HepG2 (cell line): ENCODE results near the gene MMP3. TPM values are rescaled to one million over a fixed set of nuclear protein-coding genes. Genes with fewer than 3 reads are reported as not detected.
A peak's percentile ranks its signal among the peaks of the same experiment; 100 is the strongest.

Source experiments
- ATAC-seq: fragments of 200-7000 bp; cut with Tn5 transposase; 3 replicates; pipeline ENCODE4 v1.9.1; 2020; ENCODE audit warnings: mild to moderate bottlenecking, moderate library complexity
- BruUV-seq: library from RNA; stranded (reverse); fragments of 400-500 nt; replicated peaks from 2 replicates; lab custom pipeline; 2021; lab: Mats Ljungman, UMichigan
- CTCF ChIA-PET: fragments of 300-600 bp; formaldehyde crosslinking; extraction: SDS; loops from one replicate; lab custom pipeline; 2021; ENCODE audit warnings: low total read pairs, inconsistent platforms, low intra/inter-chr PET ratio; lab: Yijun Ruan, JAX
- POLR2A ChIA-PET: fragments of 350-600 bp; sonication (Branson Sonifier 250); formaldehyde crosslinking; loops from one replicate; lab custom pipeline; 2020; ENCODE audit warnings: antibody characterized with exemption, inconsistent platforms; lab: Yijun Ruan, JAX
- DNase-seq: peaks from one replicate; pipeline ENCODE4 v3.0.0-alpha.2; 2015; ENCODE audit warnings: low spot score
- FAIRE-seq: peaks from 3 replicates; lab custom pipeline; 2011; peaks lifted over from hg19 to GRCh38; lab: Jason Lieb, UNC
- H2AFZ ChIP-seq: one replicate; pipeline ENCODE4 v1.6.1; 2011; ENCODE audit warnings: low read length, inconsistent platforms
- H3K27ac ChIP-seq: fragments of 300-600 bp; 3 replicates; pipeline ENCODE4 v1.8.0; 2011; ENCODE audit warnings: mixed run types, mild to moderate bottlenecking, mixed read lengths, low read length, inconsistent platforms; ENCODE audit not compliant: insufficient read depth; ENCODE audit errors: extremely low read length
- H3K27me3 ChIP-seq, 2 experiments: fragments of 200-600 bp in 1 of 2; 2 replicates in 1 of 2; 3 replicates in 1 of 2; pipeline versions ENCODE4 v1.6.0 to v1.8.0; 2011; ENCODE audit warnings: low read length in 2 of 2, mild to moderate bottlenecking in 2 of 2, moderate library complexity in 2 of 2, inconsistent platforms in 1 of 2; ENCODE audit not compliant: insufficient read depth in 2 of 2, control insufficient read depth in 1 of 2
- H3K36me3 ChIP-seq, 2 experiments: fragments of 200-600 bp in 1 of 2; replicated peaks in 1 of 2; 2 replicates in 1 of 2; 3 replicates in 1 of 2; pipeline versions ENCODE4 v1.5.1 to v1.8.0; 2011; ENCODE audit warnings: low read length in 2 of 2, inconsistent platforms in 1 of 2; ENCODE audit not compliant: insufficient read depth in 2 of 2, control insufficient read depth in 1 of 2
- H3K4me1 ChIP-seq: 2 replicates; pipeline ENCODE4 v1.5.1; 2012; ENCODE audit warnings: low read length, inconsistent platforms; ENCODE audit not compliant: insufficient read depth
- H3K4me2 ChIP-seq: 2 replicates; pipeline ENCODE4 v1.6.0; 2011; ENCODE audit warnings: low read depth, low read length, inconsistent platforms
- H3K4me3 ChIP-seq, 3 experiments: fragments of 200-600 bp in 1 of 3; sonication (generic), shearing (Covaris generic) in 1 of 3; replicated peaks in 1 of 3; 2 replicates each; pipeline ENCODE4 v1.5.1; 2011 to 2016; ENCODE audit warnings: low read length in 3 of 3, inconsistent platforms in 2 of 3, low read depth in 2 of 3, mild to moderate bottlenecking in 2 of 3, control low read depth in 1 of 3, mixed read lengths in 1 of 3; ENCODE audit not compliant: insufficient read depth in 1 of 3
- H3K79me2 ChIP-seq: one replicate; pipeline ENCODE4 v1.6.1; 2011; ENCODE audit warnings: low read length, inconsistent platforms; ENCODE audit not compliant: insufficient read depth
- H3K9ac ChIP-seq: 2 replicates; pipeline ENCODE4 v1.6.0; 2011; ENCODE audit warnings: mild to moderate bottlenecking, low read depth, low read length, inconsistent platforms; ENCODE audit not compliant: insufficient read depth
- H3K9me3 ChIP-seq: 2 replicates; pipeline ENCODE4 v1.5.1; 2012; ENCODE audit warnings: mild to moderate bottlenecking, low read length
- H4K20me1 ChIP-seq: 2 replicates; pipeline ENCODE4 v1.6.0; 2011; ENCODE audit warnings: inconsistent platforms, mild to moderate bottlenecking, low read length, moderate library complexity; ENCODE audit not compliant: insufficient read depth
- CCDC6 ChIP-seq: sonication (generic); formaldehyde crosslinking; IDR thresholded peaks from 2 replicates; pipeline ENCODE4 v1.8.1; 2022; ENCODE audit warnings: mild to moderate bottlenecking, missing genetic modification reagents, moderate library complexity
- DNMT1 ChIP-seq: sonication (generic); formaldehyde crosslinking; IDR thresholded peaks from 2 replicates; pipeline ENCODE4 v1.5.1; 2020; ENCODE audit warnings: mild to moderate bottlenecking, missing genetic modification reagents
- HMG20B ChIP-seq: conservative IDR thresholded peaks from 2 replicates; pipeline ENCODE4 v1.6.1; 2016; ENCODE audit warnings: missing genetic modification reagents, missing compliant biosample characterization
- IKZF4 ChIP-seq: sonication (generic); formaldehyde crosslinking; IDR thresholded peaks from 2 replicates; pipeline ENCODE4 v1.5.1; 2020; ENCODE audit warnings: borderline replicate concordance, mild to moderate bottlenecking, low read depth, missing genetic modification reagents; ENCODE audit errors: not compliant biosample characterization
- JDP2 ChIP-seq: sonication (generic); formaldehyde crosslinking; IDR thresholded peaks from 2 replicates; pipeline ENCODE4 v1.8.1; 2022; ENCODE audit warnings: missing genetic modification reagents, borderline replicate concordance
- MZF1 ChIP-seq: sonication (generic); formaldehyde crosslinking; IDR thresholded peaks from 2 replicates; pipeline ENCODE4 v1.8.1; 2023; ENCODE audit warnings: mild to moderate bottlenecking, missing genetic modification reagents, borderline replicate concordance
- SP140L ChIP-seq: sonication (generic); formaldehyde crosslinking; IDR thresholded peaks from 2 replicates; pipeline ENCODE4 v1.4.0; 2020; ENCODE audit warnings: missing genetic modification reagents, borderline replicate concordance
- ZMAT3 ChIP-seq: sonication (generic); formaldehyde crosslinking; conservative IDR thresholded peaks from 2 replicates; pipeline ENCODE4 v1.7.0; 2021; ENCODE audit warnings: missing genetic modification reagents
- ZNF34 ChIP-seq: sonication (generic); formaldehyde crosslinking; IDR thresholded peaks from 2 replicates; pipeline ENCODE4 v1.4.0; 2020; ENCODE audit warnings: mild to moderate bottlenecking, missing genetic modification reagents, borderline replicate concordance
- ZNF816 ChIP-seq: sonication (generic); formaldehyde crosslinking; IDR thresholded peaks from 2 replicates; pipeline ENCODE4 v1.8.0; 2022; ENCODE audit warnings: missing genetic modification reagents, mild to moderate bottlenecking, borderline replicate concordance
- WGBS: methylation state at CpG from one replicate; pipeline ENCODE4 v1.1.6; 2017; ENCODE audit warnings: low lambda C conversion rate; 5-methylcytosine and 5-hydroxymethylcytosine counted together
- in situ Hi-C: cut with HindIII; loops from 2 replicates; pipeline ENCODE4 v1.10.0; 2017; ENCODE audit warnings: low pct_unique_long_range_greater_than_20kb; ENCODE audit not compliant: extremely low pct_ligation_motif_present
- intact Hi-C: fragments of 100-400 bp; cut with micrococcal nuclease; formaldehyde crosslinking; loops from one replicate; pipeline ENCODE4 v1.10.0; 2022; ENCODE audit not compliant: unreplicated experiment
- polyA plus RNA-seq, 8 experiments: library from polyadenylated mRNA; depleted of rRNA in 3 of 8; stranded (reverse) in 7 of 8; unstranded in 1 of 8; fragments of >200 nt; fragmentation: Illumina TruSeq in 4 of 8; extraction: Trizol in 4 of 8; gene quantifications; 2 replicates each; pipeline versions ENCODE4 v1.2.1 to v1.2.3, GENCODE V29; 2011 to 2016; ENCODE audit warnings: low read depth in 4 of 8, missing spikeins in 1 of 8, mixed read lengths in 1 of 8; ENCODE audit not compliant: insufficient read depth in 1 of 8
- total RNA-seq, 5 experiments: library from RNA; depleted of rRNA; stranded (reverse); fragments of >200 nt; fragmentation: Illumina TruSeq; extraction: Trizol; gene quantifications; 2 replicates each; pipeline ENCODE4 v1.2.3, GENCODE V29; 2016; ENCODE audit warnings: low read depth in 1 of 5
- TF ChIP-seq, protein P1 (sequence below): sonication (generic); formaldehyde crosslinking; IDR thresholded peaks from 2 replicates; pipeline ENCODE4 v1.9.0; 2022; ENCODE audit warnings: low read depth, missing genetic modification reagents
- TF ChIP-seq, protein P2 (sequence below): sonication (generic); IDR thresholded peaks from 2 replicates; pipeline ENCODE4 v1.6.1; 2016; ENCODE audit warnings: low read depth, borderline replicate concordance
- TF ChIP-seq, protein P3 (sequence below): sonication (generic); formaldehyde crosslinking; IDR thresholded peaks from 2 replicates; pipeline ENCODE4 v1.4.0; 2020; ENCODE audit warnings: mild to moderate bottlenecking, missing genetic modification reagents, borderline replicate concordance

Gene MMP3
- total and polyA plus RNA-seq, 2 of the 13 experiments (the other 11 are each of a cell fraction or from before 2014, with no cell fraction given) = 1.2 to 1.5 TPM

DNA sequence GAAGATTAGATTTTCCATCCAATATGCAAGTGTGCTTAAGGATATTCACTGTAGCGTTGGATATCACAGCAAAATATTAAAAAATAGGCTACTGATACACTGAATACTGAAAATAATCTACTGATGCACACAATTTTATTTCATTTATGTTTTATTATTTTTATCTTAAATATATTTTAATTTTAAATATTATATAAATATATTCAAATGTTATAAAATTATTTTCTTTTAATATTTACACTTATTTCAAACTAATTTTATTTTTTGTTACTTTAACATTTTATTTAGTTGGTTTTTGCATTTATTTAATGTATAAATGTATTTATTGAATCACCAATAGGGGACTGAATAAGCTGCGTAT lies 12.3 kb downstream of the MMP3 start:
- no TSS peak for BruUV-seq
- no peaks in the 10 kb centered on the region for H3K27me3 ChIP-seq
- no peak overlapping the region for H3K27ac ChIP-seq
- CTCF ChIA-PET = interaction anchor here (0.8 kb wide), 1 partner anchor 110 kb away, joined by 4 read pairs; no protein-coding TSS in a partner anchor
- intact Hi-C loops (loop anchor here (1.0 to 5.0 kb wide), 2 partner anchors 110 to 384 kb away; no protein-coding TSS in a partner anchor), in situ Hi-C loops (no loop called here)
- TF ChIP-seq IKZF4 (CRISPR knock-in tag) = no peak
- TF ChIP-seq, protein P1, sequence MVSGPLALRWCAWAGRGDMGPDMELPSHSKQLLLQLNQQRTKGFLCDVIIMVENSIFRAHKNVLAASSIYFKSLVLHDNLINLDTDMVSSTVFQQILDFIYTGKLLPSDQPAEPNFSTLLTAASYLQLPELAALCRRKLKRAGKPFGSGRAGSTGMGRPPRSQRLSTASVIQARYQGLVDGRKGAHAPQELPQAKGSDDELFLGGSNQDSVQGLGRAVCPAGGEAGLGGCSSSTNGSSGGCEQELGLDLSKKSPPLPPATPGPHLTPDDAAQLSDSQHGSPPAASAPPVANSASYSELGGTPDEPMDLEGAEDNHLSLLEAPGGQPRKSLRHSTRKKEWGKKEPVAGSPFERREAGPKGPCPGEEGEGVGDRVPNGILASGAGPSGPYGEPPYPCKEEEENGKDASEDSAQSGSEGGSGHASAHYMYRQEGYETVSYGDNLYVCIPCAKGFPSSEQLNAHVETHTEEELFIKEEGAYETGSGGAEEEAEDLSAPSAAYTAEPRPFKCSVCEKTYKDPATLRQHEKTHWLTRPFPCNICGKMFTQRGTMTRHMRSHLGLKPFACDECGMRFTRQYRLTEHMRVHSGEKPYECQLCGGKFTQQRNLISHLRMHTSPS (CRISPR knock-in tag) = no peak
- TF ChIP-seq HMG20B (CRISPR knock-in tag) = no peak
- 72% methylated on average over 2 of the region's 2 CpGs for WGBS
- H3K79me2 ChIP-seq = no peaks in the 10 kb centered on the region
- H3K36me3 ChIP-seq = no peaks in the 10 kb centered on the region
- FAIRE-seq (no peak), DNase-seq (no peak), ATAC-seq (no peak)
- peaks cover 13% of the 10 kb centered on the region for H3K4me1 ChIP-seq
- H3K9me3 ChIP-seq = no peaks in the 10 kb centered on the region
- no peak overlapping the region for H3K4me3 ChIP-seq
- POLR2A ChIA-PET = no interaction called here
- H4K20me1 ChIP-seq = no peaks in the 10 kb centered on the region
- no peak overlapping the region for H3K9ac ChIP-seq
- H2AFZ ChIP-seq = no peak overlapping the region
- H3K4me2 ChIP-seq = peak overlapping the region; percentile 84; the same call in 1 of the 2 replicates

DNA sequence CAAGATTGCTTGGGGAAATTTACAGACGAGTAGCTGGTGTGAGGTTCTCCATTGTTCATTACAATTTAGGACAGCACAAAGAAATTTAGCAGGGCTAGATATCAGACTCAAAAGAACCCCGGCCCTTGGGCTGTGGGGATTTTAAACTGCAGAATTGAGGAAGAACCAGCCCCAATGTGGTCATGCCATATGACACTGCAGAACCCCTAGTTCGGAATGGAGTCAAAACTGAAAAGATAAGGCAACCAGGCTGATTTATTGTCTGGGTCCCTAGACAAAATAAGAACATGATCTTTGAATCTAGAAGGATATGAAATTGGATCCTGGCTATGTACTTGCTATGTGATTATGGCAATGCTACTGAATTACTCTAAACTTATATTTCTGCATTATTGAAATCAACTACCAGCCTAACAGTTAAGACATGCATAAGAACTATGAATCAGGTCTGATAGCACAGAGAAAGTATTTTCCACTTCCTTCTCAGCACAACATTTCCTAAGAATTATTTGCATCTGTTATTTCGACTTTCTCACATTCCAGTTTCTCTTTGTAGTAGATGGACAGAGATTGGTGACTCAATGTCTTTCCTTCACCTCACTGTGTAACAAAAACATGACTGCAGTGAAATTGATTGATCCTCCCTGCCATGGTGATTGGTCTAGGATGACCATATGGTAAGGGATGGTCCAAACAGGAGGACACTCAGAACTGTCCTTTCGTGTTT lies 13.2 kb downstream of the MMP3 start:
- in situ Hi-C loops (no loop called here), intact Hi-C loops (loop anchor here (5.0 kb wide), 1 partner anchor 383 kb away; no protein-coding TSS in a partner anchor)
- no peak for DNase-seq
- ATAC-seq = no peak
- H3K4me3 ChIP-seq = no peak overlapping the region
- H2AFZ ChIP-seq = no peak overlapping the region
- FAIRE-seq = no peak
- peaks cover 13% of the 10 kb centered on the region for H3K4me1 ChIP-seq
- no peak overlapping the region for H3K27ac ChIP-seq
- BruUV-seq = no TSS peak
- ChIA-PET POLR2A (no interaction called here), CTCF (interaction anchor here (0.8 kb wide), 1 partner anchor 111 kb away, joined by 4 read pairs; no protein-coding TSS in a partner anchor)
- no peaks in the 10 kb centered on the region for H3K36me3 ChIP-seq
- WGBS = 19% methylated on average over 5 of the region's 5 CpGs
- H3K4me2 ChIP-seq = no peak overlapping the region
- no peaks in the 10 kb centered on the region for H3K9me3 ChIP-seq
- H3K9ac ChIP-seq = no peak overlapping the region
- H3K27me3 ChIP-seq = no peaks in the 10 kb centered on the region
- H4K20me1 ChIP-seq = no peaks in the 10 kb centered on the region
- H3K79me2 ChIP-seq = no peaks in the 10 kb centered on the region
- TF ChIP-seq DNMT1 = no peak
- no peak for TF ChIP-seq ZMAT3 (CRISPR knock-in tag)
- TF ChIP-seq SP140L (CRISPR knock-in tag) = no peak
- TF ChIP-seq, protein P2, sequence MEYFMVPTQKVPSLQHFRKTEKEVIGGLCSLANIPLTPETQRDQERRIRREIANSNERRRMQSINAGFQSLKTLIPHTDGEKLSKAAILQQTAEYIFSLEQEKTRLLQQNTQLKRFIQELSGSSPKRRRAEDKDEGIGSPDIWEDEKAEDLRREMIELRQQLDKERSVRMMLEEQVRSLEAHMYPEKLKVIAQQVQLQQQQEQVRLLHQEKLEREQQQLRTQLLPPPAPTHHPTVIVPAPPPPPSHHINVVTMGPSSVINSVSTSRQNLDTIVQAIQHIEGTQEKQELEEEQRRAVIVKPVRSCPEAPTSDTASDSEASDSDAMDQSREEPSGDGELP = no peak
- TF ChIP-seq CCDC6 = no peak
- TF ChIP-seq ZNF816 = no peak
- TF ChIP-seq, protein P3, sequence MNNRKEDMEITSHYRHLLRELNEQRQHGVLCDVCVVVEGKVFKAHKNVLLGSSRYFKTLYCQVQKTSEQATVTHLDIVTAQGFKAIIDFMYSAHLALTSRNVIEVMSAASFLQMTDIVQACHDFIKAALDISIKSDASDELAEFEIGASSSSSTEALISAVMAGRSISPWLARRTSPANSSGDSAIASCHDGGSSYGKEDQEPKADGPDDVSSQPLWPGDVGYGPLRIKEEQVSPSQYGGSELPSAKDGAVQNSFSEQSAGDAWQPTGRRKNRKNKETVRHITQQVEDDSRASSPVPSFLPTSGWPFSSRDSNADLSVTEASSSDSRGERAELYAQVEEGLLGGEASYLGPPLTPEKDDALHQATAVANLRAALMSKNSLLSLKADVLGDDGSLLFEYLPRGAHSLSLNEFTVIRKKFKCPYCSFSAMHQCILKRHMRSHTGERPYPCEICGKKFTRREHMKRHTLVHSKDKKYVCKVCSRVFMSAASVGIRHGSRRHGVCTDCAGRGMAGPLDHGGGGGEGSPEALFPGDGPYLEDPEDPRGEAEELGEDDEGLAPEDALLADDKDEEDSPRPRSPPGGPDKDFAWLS (CRISPR knock-in tag) = no peak
- no peak for TF ChIP-seq JDP2 (CRISPR knock-in tag)
- TF ChIP-seq ZNF34 (CRISPR knock-in tag) = no peak
- no peak for TF ChIP-seq MZF1 (CRISPR knock-in tag)
